Neural cell (in vitro differentiated cells): ENCODE data around the gene IL17RD.

Experiments
- CTCF ChIP-seq: fragments of 450-650 bp; IDR thresholded peaks from 2 replicates; pipeline ENCODE4 v1.5.1; 2014; ENCODE audit warnings: antibody characterized with exemption, mild to moderate bottlenecking, moderate library complexity; ENCODE audit not compliant: poor library complexity, severe bottlenecking
- EP300 ChIP-seq: fragments of 450-650 bp; conservative IDR thresholded peaks from 2 replicates; pipeline ENCODE4 v1.6.1; 2014; ENCODE audit warnings: antibody characterized with exemption, mild to moderate bottlenecking, moderate library complexity; ENCODE audit not compliant: poor library complexity, severe bottlenecking
- EZH2 ChIP-seq: fragments of 200-600, 300-800 bp; shearing (Covaris generic), sonication (generic); IDR thresholded peaks from 2 replicates; pipeline ENCODE4 v1.6.1; 2014; ENCODE audit warnings: antibody characterized with exemption, low read length, borderline replicate concordance, mild to moderate bottlenecking; ENCODE audit not compliant: insufficient read depth, poor library complexity, severe bottlenecking
- MXI1 ChIP-seq: fragments of 450-650 bp; conservative IDR thresholded peaks from 2 replicates; pipeline ENCODE4 v1.6.1; 2014; ENCODE audit warnings: antibody characterized with exemption, mild to moderate bottlenecking; ENCODE audit not compliant: poor library complexity, severe bottlenecking
- POLR2AphosphoS5 ChIP-seq: IDR thresholded peaks from 2 replicates; pipeline ENCODE4 v1.6.1; 2012
- RAD21 ChIP-seq: fragments of 450-650 bp; conservative IDR thresholded peaks from 2 replicates; pipeline ENCODE4 v1.6.1; 2014; ENCODE audit warnings: antibody characterized with exemption, mild to moderate bottlenecking, moderate library complexity
- REST ChIP-seq: IDR thresholded peaks from 2 replicates; pipeline ENCODE4 v1.6.1; 2012; ENCODE audit warnings: borderline replicate concordance
- SMC3 ChIP-seq: fragments of 450-650 bp; conservative IDR thresholded peaks from 2 replicates; pipeline ENCODE4 v1.6.1; 2014; ENCODE audit warnings: antibody characterized with exemption, mild to moderate bottlenecking, moderate library complexity; ENCODE audit not compliant: poor library complexity
- TAF1 ChIP-seq: IDR thresholded peaks from 2 replicates; pipeline ENCODE4 v1.6.1; 2012; ENCODE audit warnings: low read depth

- no peak for TF ChIP-seq MXI1
- TF ChIP-seq CTCF = no peak
- no peak for TF ChIP-seq RAD21
- TF ChIP-seq REST = no peak
- TF ChIP-seq EP300 = no peak
- TF ChIP-seq POLR2AphosphoS5 = no peak
- TF ChIP-seq EZH2 = no peak
- TF ChIP-seq TAF1 = no peak
- no peak for TF ChIP-seq SMC3
Observed at GRCh38 chr3:57154470-57155309, 10.5 kb downstream of the IL17RD start.
